Breast epithelium (tissue), 3 donors: ENCODE data around the gene HDAC4.

Experiments used
- CTCF ChIP-seq, 3 donors: fragments of 450-650 bp; IDR thresholded peaks; one replicate each; pipeline ENCODE4 v1.5.1; 2016 to 2017; ENCODE audit warnings: antibody characterized with exemption in 3 of 3, mild to moderate bottlenecking in 3 of 3, moderate library complexity in 3 of 3
- POLR2A ChIP-seq: fragments of 450-650 bp; IDR thresholded peaks from one replicate; pipeline ENCODE4 v1.6.1; 2016; ENCODE audit warnings: antibody characterized with exemption, mild to moderate bottlenecking, moderate library complexity
- POLR2AphosphoS5 ChIP-seq, 3 donors: sonication (generic); formaldehyde crosslinking; IDR thresholded peaks; one replicate each; pipeline ENCODE4 v1.6.1; 2017; ENCODE audit warnings: antibody characterized with exemption in 3 of 3

- TF ChIP-seq POLR2A (no peak), CTCF (IDR thresholded peaks at IDR 0.05) (no peak), POLR2AphosphoS5 (IDR thresholded peaks at IDR 0.05) (no peak)
Observed at GRCh38 chr2:239224955-239225354, 175.9 kb downstream of the HDAC4 start.
